Activated naive CD4-positive, alpha-beta T cell treated with anti-CD3 and anti-CD28 coated beads, Interleukin-2, amount 50 U/mL, for 24 hours (primary cell): ENCODE data around the gene PHOSPHO2.
A peak's percentile ranks its signal among the peaks of the same experiment; 100 is the strongest.
"Not testable (repeated sequence)": the region's sequence is repeated elsewhere in the genome, so short reads cannot be mapped to it uniquely, and the experiment has no call there.

Experiments used
- H3K27ac Mint-ChIP-seq: one replicate; pipeline ENCODE4 v1.8.0; 2021; ENCODE audit warnings: mild to moderate bottlenecking, mixed read lengths
- H3K27me3 Mint-ChIP-seq: one replicate; pipeline ENCODE4 v1.8.0; 2021; ENCODE audit warnings: mixed read lengths
- H3K36me3 Mint-ChIP-seq: one replicate; pipeline ENCODE4 v1.8.0; 2021; ENCODE audit warnings: mixed read lengths
- H3K4me1 Mint-ChIP-seq: one replicate; pipeline ENCODE4 v1.8.0; 2021; ENCODE audit warnings: mixed read lengths
- H3K4me3 Mint-ChIP-seq: one replicate; pipeline ENCODE4 v1.8.0; 2021; ENCODE audit warnings: mild to moderate bottlenecking, mixed read lengths
- H3K9me3 Mint-ChIP-seq: one replicate; pipeline ENCODE4 v1.8.0; 2021; ENCODE audit warnings: mixed read lengths

PHOSPHO2 gene

DNA sequence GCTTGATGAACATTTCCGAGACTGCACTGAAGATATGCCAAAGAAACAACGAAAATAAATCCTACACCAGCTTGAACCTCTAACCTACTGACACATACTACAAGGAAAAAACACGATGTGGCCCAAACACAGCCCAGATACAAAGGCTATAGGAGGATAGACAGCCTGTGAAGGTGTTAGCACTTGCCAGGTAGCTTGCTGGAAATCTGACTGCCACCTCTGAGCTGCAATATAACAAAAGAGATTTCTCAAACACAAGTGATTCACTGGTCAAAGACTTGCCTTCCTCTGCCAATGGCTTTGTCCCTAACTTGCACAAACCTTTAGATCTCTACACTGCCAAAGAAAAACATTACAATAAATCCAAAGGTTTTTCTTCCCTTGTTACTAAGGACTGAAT lies 21.2 kb upstream of the PHOSPHO2 start:
- Mint-ChIP-seq H3K27me3 (peaks cover 1% of the 10 kb centered on the region), H3K4me3 (no peak overlapping the region), H3K9me3 (no peaks in the 10 kb centered on the region), H3K4me1 (no peaks in the 10 kb centered on the region), H3K27ac (no peak overlapping the region), H3K36me3 (no peaks in the 10 kb centered on the region)

GRCh38 chr2:169673921-169674320 lies 20.3 kb upstream of the PHOSPHO2 start:
- Mint-ChIP-seq H3K4me1 (no peaks in the 10 kb centered on the region), H3K9me3 (no peaks in the 10 kb centered on the region), H3K27ac (no peak overlapping the region), H3K4me3 (no peak overlapping the region), H3K27me3 (peaks cover 1% of the 10 kb centered on the region), H3K36me3 (no peaks in the 10 kb centered on the region)

- no peak overlapping the region for H3K27ac Mint-ChIP-seq
Observed at GRCh38 chr2:169676357-169676756, 17.9 kb upstream of the PHOSPHO2 start.

DNA sequence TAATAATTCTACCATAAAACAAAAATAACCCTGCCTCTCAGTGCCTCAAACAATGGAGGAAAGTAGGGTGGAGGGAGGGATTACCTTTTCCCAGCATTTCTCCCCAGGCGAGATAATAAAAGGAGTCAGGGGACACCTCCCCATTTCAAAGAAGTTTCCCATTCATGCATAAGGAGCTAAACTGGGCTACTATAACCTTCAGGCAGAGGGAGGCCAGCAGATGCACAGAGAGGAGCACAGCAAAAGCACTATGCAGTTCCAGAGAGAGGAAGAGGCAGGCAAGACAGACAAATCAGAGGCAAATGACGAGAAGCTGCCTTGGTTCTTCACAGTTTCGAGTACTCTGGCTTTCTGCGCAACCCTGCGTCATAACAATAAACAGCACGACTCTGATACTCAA lies 17.4 kb upstream of the PHOSPHO2 start:
- no peaks in the 10 kb centered on the region for H3K4me1 Mint-ChIP-seq

More at GRCh38 chr2:169676357-169676756, 17.9 kb upstream of the PHOSPHO2 start:
- H3K4me1 Mint-ChIP-seq = no peaks in the 10 kb centered on the region
- H3K36me3 Mint-ChIP-seq = no peaks in the 10 kb centered on the region
- H3K27me3 Mint-ChIP-seq = peaks cover 1% of the 10 kb centered on the region
- no peak overlapping the region for H3K4me3 Mint-ChIP-seq
- H3K9me3 Mint-ChIP-seq = no peaks in the 10 kb centered on the region

GRCh38 chr2:169683054-169683424 lies 11.2 kb upstream of the PHOSPHO2 start:
- Mint-ChIP-seq H3K4me3 (no peak overlapping the region), H3K9me3 (no peaks in the 10 kb centered on the region), H3K36me3 (no peaks in the 10 kb centered on the region), H3K27me3 (no peaks in the 10 kb centered on the region), H3K27ac (no peak overlapping the region), H3K4me1 (no peaks in the 10 kb centered on the region)

More for the DNA sequence above, 17.4 kb upstream of the PHOSPHO2 start:
- Mint-ChIP-seq H3K4me3 (no peak overlapping the region), H3K27ac (no peak overlapping the region), H3K27me3 (peaks cover 1% of the 10 kb centered on the region), H3K36me3 (no peaks in the 10 kb centered on the region), H3K9me3 (no peaks in the 10 kb centered on the region)

- no peaks in the 10 kb centered on the region for H3K4me1 Mint-ChIP-seq
- H3K4me3 Mint-ChIP-seq = no peak overlapping the region
- H3K36me3 Mint-ChIP-seq = peaks cover 3% of the 10 kb centered on the region
- H3K27ac Mint-ChIP-seq = no peak overlapping the region
- no peaks in the 10 kb centered on the region for H3K27me3 Mint-ChIP-seq
- no peaks in the 10 kb centered on the region for H3K9me3 Mint-ChIP-seq
Observed at GRCh38 chr2:169683425-169684134, 10.7 kb upstream of the PHOSPHO2 start.

DNA sequence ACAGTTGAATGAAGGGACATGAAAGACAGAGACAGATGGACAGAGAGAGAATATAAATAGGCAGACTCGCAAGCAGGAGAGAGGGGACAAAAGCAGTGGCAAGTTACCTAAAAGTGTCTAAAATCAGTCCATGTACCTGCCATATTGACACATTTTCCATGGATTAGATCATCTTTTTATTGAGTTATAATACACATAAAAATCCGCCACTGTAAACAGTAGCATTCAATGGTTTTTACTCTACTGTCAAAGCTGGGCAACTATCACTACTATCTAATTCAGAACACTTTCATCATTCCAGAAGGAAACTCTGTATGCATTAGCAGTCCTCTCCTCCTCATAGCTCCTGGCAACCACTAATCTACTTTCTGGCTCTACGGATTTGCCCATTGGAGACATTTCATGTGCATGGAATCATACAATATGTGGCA lies 10.1 kb upstream of the PHOSPHO2 start:
- Mint-ChIP-seq H3K9me3 (no peaks in the 10 kb centered on the region), H3K4me1 (no peaks in the 10 kb centered on the region), H3K4me3 (no peak overlapping the region), H3K27ac (no peak overlapping the region), H3K36me3 (peaks cover 5% of the 10 kb centered on the region), H3K27me3 (no peaks in the 10 kb centered on the region)

GRCh38 chr2:169684712-169685111 lies 9.6 kb upstream of the PHOSPHO2 start:
- not testable (repeated sequence) for H3K27ac Mint-ChIP-seq, H3K36me3 Mint-ChIP-seq, H3K9me3 Mint-ChIP-seq, H3K27me3 Mint-ChIP-seq, H3K4me3 Mint-ChIP-seq, H3K4me1 Mint-ChIP-seq

DNA sequence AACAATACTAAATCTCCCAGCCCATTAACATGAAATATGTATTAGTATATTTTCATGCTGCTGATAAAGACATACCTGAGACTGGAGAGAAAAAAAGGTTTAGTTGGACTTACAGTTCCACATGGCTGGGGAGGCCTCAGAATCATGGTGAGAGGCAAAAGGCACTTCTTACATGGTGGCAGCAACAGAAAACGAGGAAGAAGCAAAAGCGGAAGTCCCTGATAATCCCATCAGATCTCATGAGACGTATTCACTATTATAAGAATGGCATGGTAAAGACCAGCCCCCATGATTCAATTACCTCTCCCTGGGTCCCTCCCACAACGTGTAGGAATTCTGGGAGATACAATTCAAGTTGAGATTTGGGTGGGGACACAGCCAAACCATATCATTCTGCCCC lies 7.4 kb upstream of the PHOSPHO2 start:
- not testable (repeated sequence) for H3K27ac Mint-ChIP-seq, H3K4me3 Mint-ChIP-seq, H3K4me1 Mint-ChIP-seq, H3K27me3 Mint-ChIP-seq
- H3K9me3 Mint-ChIP-seq = peaks cover 13% of the 10 kb centered on the region
- H3K36me3 Mint-ChIP-seq = peaks cover 14% of the 10 kb centered on the region

- not testable (repeated sequence) for H3K4me3 Mint-ChIP-seq, H3K27ac Mint-ChIP-seq, H3K27me3 Mint-ChIP-seq, H3K4me1 Mint-ChIP-seq
- peaks cover 14% of the 10 kb centered on the region for H3K36me3 Mint-ChIP-seq
- peaks cover 14% of the 10 kb centered on the region for H3K9me3 Mint-ChIP-seq
Observed at GRCh38 chr2:169687943-169688342, 6.3 kb upstream of the PHOSPHO2 start.

- peaks cover 15% of the 10 kb centered on the region for H3K4me1 Mint-ChIP-seq
- H3K36me3 Mint-ChIP-seq = peaks cover 14% of the 10 kb centered on the region
- H3K27ac Mint-ChIP-seq = no peak overlapping the region
- peaks cover 2% of the 10 kb centered on the region for H3K27me3 Mint-ChIP-seq
- H3K4me3 Mint-ChIP-seq = no peak overlapping the region
- peaks cover 14% of the 10 kb centered on the region for H3K9me3 Mint-ChIP-seq
Observed at GRCh38 chr2:169690958-169691357, 3.3 kb upstream of the PHOSPHO2 start.

- Mint-ChIP-seq H3K9me3 (peaks cover 14% of the 10 kb centered on the region), H3K27me3 (peaks cover 2% of the 10 kb centered on the region), H3K36me3 (peaks cover 15% of the 10 kb centered on the region), H3K27ac (no peak overlapping the region), H3K4me3 (no peak overlapping the region), H3K4me1 (peaks cover 19% of the 10 kb centered on the region)
Observed at GRCh38 chr2:169692718-169693117, 1.6 kb upstream of the PHOSPHO2 start.

GRCh38 chr2:169693360-169693759 lies 909 bp upstream of the PHOSPHO2 start:
- H3K4me3 Mint-ChIP-seq = peak overlapping the region; percentile 95
- peaks cover 14% of the 10 kb centered on the region for H3K36me3 Mint-ChIP-seq
- peaks cover 2% of the 10 kb centered on the region for H3K27me3 Mint-ChIP-seq
- peak overlapping the region; percentile 77 for H3K27ac Mint-ChIP-seq
- H3K4me1 Mint-ChIP-seq = peaks cover 19% of the 10 kb centered on the region
- H3K9me3 Mint-ChIP-seq = peaks cover 14% of the 10 kb centered on the region

- Mint-ChIP-seq H3K27me3 (peaks cover 2% of the 10 kb centered on the region), H3K9me3 (peaks cover 14% of the 10 kb centered on the region), H3K4me1 (peaks cover 19% of the 10 kb centered on the region), H3K27ac (peak overlapping the region; percentile 35), H3K36me3 (peaks cover 12% of the 10 kb centered on the region), H3K4me3 (peak overlapping the region; percentile 95)
Observed at GRCh38 chr2:169694894-169695260, 608 bp downstream of the PHOSPHO2 start.

GRCh38 chr2:169696381-169696780 lies 2.1 kb downstream of the PHOSPHO2 start:
- Mint-ChIP-seq H3K27me3 (no peaks in the 10 kb centered on the region), H3K36me3 (peaks cover 10% of the 10 kb centered on the region), H3K9me3 (peaks cover 5% of the 10 kb centered on the region), H3K4me3 (no peak overlapping the region), H3K27ac (no peak overlapping the region), H3K4me1 (peaks cover 19% of the 10 kb centered on the region)

- not testable (repeated sequence) for H3K36me3 Mint-ChIP-seq, H3K9me3 Mint-ChIP-seq, H3K27me3 Mint-ChIP-seq, H3K4me3 Mint-ChIP-seq, H3K27ac Mint-ChIP-seq
- peaks cover 11% of the 10 kb centered on the region for H3K4me1 Mint-ChIP-seq
Observed at GRCh38 chr2:169699173-169699572, 4.9 kb downstream of the PHOSPHO2 start.

GRCh38 chr2:169702996-169703395 lies 8.7 kb downstream of the PHOSPHO2 start:
- Mint-ChIP-seq H3K4me1 (no peaks in the 10 kb centered on the region), H3K9me3 (no peaks in the 10 kb centered on the region), H3K27ac (no peak overlapping the region), H3K27me3 (no peaks in the 10 kb centered on the region), H3K4me3 (no peak overlapping the region), H3K36me3 (peaks cover 9% of the 10 kb centered on the region)
